ENCODE measurements around the gene COL8A2. TPM values are rescaled to one million over a fixed set of nuclear protein-coding genes. Genes with fewer than 3 reads are reported as not detected.

Gene COL8A2
- total RNA-seq, 1 donor: 11.0 TPM

GRCh38 chr1:36144413-36144812 lies 19.4 kb upstream of the COL8A2 start:
- DNase-seq (ENCODE audit: low read depth): no peak
- H3K4me3 ChIP-seq (ENCODE audit: low read depth, low read length): no peak overlapping the region
- no peak for TF ChIP-seq CTCF (IDR thresholded peaks at IDR 0.05; ENCODE audit: insufficient read depth, low read length)

DNA sequence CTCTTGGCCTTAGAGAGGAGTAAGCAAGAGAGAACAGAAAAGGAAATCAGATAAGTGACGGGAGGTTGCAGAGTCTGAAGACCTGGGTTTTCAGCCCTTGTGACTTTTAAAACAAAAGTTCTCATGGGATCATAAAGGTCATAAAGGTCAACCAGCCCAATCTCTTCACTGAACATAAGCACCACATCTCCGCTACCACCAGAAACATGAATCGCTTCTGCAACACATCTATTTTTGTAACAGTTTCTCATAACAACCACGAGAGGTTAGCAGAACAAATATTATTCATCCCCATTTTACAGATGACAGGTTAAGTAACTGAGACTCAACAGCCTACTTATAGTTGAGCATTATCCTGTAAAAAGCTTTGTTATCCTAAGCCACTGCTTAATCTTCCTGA lies 18.4 kb upstream of the COL8A2 start:
- H3K4me3 ChIP-seq (ENCODE audit: low read depth, low read length): no peak overlapping the region
- DNase-seq (ENCODE audit: low read depth): no peak
- no peak for TF ChIP-seq CTCF (IDR thresholded peaks at IDR 0.05; ENCODE audit: insufficient read depth, low read length)

GRCh38 chr1:36142121-36142520 lies 17.1 kb upstream of the COL8A2 start:
- no peak overlapping the region for H3K4me3 ChIP-seq (ENCODE audit: low read depth, low read length)
- no peak for DNase-seq (ENCODE audit: low read depth)
- no peak for TF ChIP-seq CTCF (IDR thresholded peaks at IDR 0.05; ENCODE audit: insufficient read depth, low read length)

GRCh38 chr1:36139521-36139920 lies 14.5 kb upstream of the COL8A2 start:
- no peak for TF ChIP-seq CTCF (IDR thresholded peaks at IDR 0.05; ENCODE audit: insufficient read depth, low read length)
- no peak for DNase-seq (ENCODE audit: low read depth)
- H3K4me3 ChIP-seq (ENCODE audit: low read depth, low read length): no peak overlapping the region

DNA sequence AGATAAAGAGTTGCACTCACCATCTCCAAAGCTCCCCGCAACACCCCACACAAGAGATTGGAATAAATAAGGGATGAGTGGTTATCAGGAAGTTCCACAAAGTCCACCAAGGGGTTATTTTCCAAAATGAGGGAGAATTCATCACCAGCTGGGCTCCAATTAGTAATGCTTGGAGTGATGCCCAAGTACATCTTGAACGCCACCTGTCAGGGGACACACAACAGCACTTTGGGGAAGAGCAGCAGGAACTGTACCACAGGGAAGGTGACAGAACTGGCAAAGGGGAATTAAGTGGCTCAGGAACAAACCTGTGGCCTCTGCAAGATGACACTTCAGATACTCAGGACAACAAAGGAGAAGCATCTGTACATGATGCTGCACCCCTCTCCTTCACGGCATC lies 12.8 kb upstream of the COL8A2 start:
- no peak for DNase-seq (ENCODE audit: low read depth)
- TF ChIP-seq CTCF (IDR thresholded peaks at IDR 0.05; ENCODE audit: insufficient read depth, low read length): no peak
- no peak overlapping the region for H3K4me3 ChIP-seq (ENCODE audit: low read depth, low read length)

DNA sequence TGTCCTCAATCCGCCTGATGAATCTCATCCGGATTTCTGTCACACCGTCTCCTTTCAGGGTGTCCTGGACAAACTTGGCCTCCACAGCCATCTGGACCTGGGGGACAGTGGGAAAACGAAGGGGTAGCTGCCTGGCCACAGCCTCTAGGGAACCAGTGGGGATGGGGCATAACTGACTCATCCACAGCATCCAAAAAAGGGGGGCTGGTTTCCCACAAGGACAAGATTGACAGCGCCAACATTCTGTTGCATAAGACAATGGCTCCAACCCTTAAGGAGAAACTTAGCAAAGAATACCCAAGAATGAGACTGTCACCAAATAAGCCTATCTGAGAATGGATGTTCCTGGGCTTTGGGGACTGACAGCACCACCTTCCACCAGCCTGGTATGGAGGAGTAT lies 12.2 kb upstream of the COL8A2 start:
- no peak for DNase-seq (ENCODE audit: low read depth)
- no peak for TF ChIP-seq CTCF (IDR thresholded peaks at IDR 0.05; ENCODE audit: insufficient read depth, low read length)
- H3K4me3 ChIP-seq (ENCODE audit: low read depth, low read length): no peak overlapping the region

DNA sequence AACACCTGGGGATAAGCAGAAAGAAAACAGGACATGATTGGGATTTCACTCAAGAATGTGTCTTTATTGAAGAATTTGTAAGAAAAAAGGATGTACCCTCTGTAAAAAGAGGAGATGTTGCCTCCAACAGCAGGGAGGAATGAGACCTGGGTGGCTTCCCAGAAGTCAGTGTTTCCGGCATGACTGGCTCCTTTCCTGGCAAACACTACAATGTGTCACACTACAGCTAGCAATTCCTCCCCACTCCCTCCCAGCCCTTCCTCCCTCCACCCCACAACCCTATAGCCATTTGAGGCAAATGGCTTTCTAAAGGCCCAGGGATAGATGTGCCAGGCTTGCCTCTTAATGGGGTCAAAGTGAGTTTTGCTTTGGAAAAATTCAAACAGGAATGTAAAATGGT lies 11.5 kb upstream of the COL8A2 start:
- no peak overlapping the region for H3K4me3 ChIP-seq (ENCODE audit: low read depth, low read length)
- no peak for TF ChIP-seq CTCF (IDR thresholded peaks at IDR 0.05; ENCODE audit: insufficient read depth, low read length)
- DNase-seq (ENCODE audit: low read depth): peak; percentile 94
